GM18508 (cell line): ENCODE measurements around the gene FOXO3.

ENCODE experiments used
- ATAC-seq: cut with Tn5 transposase; IDR thresholded peaks from one replicate; pipeline ENCODE4 v1.9.1; 2021; ENCODE audit warnings: moderate number of reproducible peaks; ENCODE audit not compliant: insufficient read depth, unreplicated experiment

Gene FOXO3

DNA sequence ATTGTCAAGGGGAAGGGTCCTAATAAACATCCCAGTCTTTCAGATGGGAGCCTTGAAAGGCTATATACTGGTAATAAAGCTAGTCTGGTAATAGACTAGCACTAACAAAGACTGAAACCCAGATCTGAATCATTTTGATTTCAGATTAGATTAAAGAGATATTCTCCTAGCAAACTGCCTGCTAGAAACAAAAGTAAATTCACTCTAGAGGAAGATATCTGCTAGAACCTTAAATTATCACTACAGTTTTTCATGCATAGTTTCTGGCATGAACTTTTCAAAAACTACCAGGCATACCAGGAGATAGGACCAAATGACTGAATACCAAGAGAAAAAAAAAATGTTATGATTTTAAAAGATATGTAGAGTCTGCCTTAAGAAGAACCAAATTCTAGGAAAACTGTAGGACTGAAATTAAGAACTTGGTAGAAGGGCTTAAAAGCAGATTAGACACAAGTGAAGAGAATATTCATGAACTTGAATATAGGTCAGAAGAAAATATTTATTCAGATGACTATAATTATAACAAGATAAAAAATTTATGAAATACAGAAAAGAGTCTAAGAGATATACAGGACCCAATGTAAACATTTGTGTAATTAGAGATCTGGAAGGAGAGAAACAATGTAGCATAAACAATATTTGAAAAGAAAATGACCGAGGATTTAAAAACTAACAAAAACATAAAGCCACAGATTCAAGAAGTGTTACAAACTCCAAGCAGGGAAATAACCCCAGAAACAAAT, 141.6 kb downstream of the FOXO3 start:
- no peak for ATAC-seq

- no peak for ATAC-seq
Observed at GRCh38 chr6:108706649-108707048, 145.9 kb downstream of the FOXO3 start.

DNA sequence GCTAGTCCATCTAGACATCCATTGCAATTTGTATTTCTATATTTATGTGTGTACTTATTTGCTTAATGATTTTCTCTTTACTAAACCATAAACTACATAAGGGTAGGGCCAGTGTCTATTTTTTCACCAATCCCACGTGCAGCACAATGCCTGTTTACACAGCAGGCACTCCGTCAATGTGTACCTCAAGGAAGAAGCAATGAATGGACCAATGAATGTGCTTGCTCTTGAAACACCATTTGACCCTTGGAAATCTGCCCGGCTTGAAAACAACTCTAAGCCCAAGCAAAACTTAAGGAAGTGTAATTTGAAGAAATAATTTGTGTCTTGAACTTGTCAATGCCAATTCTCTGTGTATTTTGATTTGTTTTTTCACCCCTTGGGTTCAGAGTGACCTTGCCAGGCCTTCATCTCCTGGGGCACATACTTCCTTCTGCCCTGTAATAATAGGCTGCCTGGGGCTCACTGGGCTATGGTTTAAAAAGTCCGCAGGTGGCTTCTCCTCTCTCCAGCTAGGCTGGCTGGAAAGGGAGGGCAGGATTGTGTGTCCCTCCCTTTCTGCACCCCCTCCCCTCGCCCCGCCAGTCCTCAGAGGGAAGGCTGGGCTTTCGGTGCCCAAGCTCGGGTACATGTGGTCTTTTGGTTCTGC, 146.7 kb downstream of the FOXO3 start:
- ATAC-seq, result no peak

- ATAC-seq, result no peak
Observed at GRCh38 chr6:108710030-108710429, 149.3 kb downstream of the FOXO3 start.

DNA sequence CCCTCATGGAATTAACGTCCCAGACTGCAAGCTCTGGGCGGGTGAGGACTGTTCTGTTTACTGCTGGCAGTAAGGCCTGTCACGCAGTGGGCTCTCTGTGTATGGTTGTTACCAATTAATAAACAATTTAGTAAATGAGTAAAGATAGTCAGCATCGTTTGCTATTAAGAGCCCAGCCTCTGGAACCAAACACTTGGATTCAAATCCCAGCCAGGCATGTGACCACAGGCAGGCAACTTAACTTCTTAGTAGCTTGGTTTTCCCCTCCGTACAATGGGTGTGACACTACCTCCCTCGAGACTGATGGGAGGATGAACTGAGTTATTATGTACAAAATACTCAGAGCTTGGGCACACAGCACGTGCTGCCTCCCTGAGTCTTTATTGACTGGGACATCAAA, 149.8 kb downstream of the FOXO3 start:
- ATAC-seq, result no peak

DNA sequence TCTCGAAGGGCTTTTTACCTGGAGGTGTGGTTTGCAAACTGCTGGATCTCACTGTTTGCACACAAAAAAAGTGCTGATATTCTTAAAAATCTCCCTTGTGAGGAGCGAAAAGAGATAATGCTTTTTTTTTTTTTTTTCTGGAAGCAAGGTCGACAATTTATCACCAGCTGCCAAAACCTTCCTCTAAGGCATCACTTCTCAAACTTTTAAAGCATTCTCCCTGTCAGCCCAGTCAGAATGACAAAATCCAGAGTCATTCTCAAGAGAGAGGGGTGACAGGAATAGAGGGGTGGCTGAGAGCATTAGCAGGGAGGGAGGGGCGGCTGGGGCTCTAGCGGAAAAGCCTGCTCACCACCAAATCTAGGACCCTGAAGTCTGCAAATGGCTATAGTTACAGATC, 150.4 kb downstream of the FOXO3 start:
- ATAC-seq, result no peak

- no peak for ATAC-seq
Observed at GRCh38 chr6:108711826-108712225, 151.1 kb downstream of the FOXO3 start.

DNA sequence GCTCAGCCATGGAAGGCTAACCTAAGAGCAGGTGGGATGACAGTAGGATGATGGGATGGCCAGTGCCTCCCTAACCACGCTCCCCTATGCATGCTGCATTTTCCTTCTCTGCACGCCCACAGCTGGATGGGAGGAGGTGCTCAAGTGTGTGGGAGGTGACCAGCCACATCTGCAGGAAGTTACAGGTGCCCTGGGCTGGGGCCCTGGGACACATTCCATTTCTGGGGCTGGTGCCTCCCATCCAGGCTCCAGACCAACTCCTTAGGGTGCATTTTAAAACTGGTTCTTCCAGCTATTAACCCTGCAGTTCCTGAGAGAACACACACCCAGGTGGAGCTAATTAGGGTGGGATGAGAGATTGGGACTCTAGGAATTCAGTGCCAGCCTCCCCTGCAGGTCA, 152.2 kb downstream of the FOXO3 start:
- ATAC-seq, result no peak

- ATAC-seq, result no peak
Observed at GRCh38 chr6:108714101-108714765, 153.5 kb downstream of the FOXO3 start.

- ATAC-seq, result no peak
Observed at GRCh38 chr6:108714766-108715414, 154.2 kb downstream of the FOXO3 start.

- ATAC-seq, result no peak
Observed at GRCh38 chr6:108715832-108716231, 155.1 kb downstream of the FOXO3 start.

DNA sequence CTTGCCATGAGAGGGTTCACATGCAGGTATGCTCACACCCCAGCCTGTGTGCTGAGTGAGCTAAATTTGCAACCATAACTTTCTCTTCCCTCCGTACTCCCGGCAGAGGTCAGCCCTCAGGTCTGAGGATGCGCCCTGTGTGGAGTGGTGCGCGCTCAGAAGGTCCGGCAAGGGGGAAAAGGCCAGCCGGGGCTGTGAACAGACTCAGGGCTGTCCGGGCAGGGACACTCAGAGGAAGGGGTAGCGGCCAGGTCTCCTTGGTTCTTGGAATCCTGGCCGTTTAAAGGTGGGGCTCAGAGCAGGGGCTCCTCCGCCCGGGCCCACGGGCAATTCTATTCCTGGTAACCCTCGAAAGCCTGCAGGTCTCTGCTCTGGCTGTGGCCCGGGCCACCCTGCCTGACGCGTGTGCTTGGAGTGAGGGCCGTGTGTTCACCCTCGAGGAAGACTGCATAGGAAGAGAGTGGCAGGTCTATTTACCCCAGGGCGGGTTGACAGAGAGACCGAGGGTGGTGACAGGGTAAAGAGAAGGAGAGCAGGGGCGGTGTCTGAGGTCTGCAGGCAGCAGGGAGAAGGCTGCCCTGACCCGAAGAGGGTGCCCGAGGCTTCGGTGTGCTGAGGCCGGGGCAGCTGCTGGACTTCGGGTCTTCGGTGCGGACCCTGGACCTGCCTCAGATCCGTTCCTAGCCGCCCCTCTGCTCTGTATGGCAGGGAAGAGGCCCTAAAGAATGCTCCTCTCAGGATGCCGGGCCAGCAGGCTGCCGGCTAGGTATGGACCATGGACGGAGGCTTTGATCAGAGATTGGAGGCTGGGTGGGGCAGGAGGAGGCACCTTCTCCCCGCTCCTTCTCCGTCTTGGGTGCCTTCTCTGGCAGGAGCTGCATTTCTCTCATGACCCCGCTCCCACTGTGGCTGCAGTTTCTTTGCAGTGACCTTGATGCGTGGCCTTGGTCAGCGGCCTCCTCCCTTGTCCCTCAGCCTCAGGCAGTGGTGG, 156.4 kb downstream of the FOXO3 start:
- no peak for ATAC-seq

DNA sequence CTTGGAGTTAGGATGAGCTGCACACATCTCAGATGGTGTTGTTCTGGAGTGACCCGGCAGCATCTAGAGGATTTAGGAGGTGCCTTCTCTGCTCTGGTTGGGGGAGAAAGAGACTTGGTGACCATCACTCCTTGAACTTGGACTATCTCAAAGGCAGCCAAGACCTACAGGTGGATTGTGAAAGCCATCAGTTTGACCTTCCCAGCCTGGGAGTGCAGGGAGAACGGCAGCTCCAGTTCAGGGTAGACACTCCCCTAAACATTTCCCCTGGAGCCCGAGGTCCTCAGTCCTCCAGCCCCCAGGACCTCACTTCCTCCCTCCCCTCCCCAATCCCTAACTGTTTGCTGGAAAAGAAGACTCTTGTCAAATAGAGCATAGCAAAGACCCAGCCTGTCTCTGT, 158.8 kb downstream of the FOXO3 start:
- no peak for ATAC-seq

DNA sequence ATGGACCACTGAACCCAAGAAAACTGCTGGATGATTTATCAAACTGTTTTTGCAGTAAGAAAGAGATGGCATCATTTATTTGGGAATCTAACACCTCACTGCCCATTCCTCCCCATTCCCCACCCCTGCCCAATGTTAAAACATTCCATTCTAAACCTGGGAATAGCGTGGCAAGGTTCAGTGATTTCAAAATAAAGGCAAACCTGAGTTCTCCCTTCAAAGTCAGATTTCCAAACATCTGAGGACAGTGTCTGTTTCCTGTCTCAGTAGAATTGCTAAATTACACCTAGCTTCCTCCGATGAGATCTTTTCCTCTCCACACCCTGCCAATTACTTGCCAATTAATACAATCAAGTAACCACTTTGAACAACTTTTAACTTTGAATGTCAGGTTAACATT, 160.1 kb downstream of the FOXO3 start:
- no peak for ATAC-seq

DNA sequence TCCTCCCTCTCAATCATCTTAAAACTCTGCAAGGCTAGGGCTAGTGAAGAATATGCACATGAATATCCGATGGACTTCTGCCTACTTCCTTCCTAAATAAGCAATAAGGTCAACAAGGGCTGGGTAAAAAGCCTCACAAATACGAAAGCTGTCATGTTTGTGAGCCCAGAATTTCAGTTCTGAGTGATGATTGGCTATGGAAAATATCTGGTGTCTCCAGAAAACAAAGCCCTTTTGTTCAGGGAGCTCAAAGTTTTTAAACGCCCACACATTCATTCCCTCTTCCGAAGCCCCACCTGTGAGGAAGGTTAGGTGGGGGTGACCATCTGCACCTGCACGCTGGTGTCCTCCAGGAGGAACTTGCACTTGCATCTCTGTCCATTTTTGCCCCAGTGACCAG, 160.6 kb downstream of the FOXO3 start:
- no peak for ATAC-seq

DNA sequence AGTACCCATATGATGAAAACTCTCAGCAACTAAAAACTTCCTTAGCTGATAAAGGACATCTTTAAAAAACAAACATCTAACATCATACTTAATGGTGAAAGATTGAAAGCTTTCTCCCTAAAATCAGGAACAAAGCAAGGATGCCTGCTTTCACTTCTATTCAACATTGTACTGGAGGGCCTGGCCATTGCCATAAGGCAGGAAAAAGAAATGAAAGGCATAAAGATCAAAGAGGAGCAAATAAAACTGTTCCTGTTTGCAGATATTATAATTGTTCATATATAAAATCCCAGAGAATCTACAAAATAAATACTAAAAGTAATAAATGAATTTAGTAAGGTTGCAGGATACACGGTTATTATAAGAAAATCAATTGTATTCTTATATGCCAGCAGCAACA, 162.9 kb downstream of the FOXO3 start:
- ATAC-seq, result no peak

DNA sequence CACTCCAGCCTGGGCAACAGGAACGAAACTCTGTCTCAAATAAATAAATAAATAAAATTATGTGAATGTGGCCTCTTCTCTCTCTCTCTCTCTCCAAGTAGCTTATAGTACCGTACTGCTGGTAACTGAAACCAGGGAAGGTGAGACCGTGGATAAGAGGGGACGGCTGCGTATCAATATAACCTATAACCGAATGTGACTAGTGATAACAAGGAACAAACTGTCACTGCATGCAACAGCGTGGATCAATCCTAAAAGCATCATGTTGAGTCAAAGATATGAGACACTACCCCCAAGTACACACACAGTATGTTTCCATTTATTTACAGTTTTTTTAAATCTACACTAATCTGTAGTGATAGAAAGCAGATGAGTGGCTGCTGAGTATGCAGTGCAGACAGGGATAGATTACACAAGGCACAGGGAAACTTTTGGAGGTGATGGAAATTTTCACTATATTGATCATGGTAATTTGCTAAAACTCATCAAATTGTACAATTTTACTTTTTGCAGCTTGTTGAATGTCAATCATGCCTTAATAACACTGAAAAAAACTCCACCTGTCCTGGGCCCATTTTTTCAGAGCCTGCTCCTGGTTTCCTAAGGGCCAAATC, 166.1 kb downstream of the FOXO3 start:
- ATAC-seq, result no peak

DNA sequence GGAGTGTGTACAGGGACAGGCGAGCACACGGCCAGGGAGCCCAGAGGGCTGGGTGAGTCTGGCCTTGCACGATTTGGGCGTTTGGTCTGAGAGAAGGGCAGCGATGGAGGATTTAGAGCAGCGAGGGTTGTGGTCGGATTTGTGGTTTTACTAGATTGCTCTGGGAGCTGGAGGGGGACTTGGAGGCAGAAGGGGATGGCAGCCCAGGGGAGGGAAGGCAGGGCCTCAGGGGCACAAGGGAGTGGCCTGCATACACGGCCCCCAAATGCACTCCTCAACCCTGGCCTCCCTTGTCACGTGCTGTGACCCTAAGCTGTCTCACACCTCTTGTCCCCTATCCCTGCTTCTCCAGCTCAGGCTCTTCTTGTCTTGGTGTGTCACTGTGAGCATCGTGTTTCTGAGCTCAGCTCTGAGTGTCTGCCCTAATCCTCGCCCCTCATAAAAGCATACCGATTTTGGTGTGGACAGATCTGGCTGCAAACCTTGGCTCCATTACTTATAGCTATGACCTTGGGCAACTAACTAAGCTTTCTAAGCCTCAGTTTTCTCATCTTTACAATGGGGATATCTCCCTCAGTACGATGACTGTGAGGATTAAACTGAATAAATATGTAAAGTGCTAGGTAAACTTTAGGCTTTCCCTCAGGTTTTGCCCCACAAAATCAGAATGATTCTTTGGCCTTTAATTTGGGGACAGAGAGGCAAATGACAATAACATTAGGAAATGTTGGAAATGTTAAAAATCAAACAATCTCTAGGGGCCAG, 167.4 kb downstream of the FOXO3 start:
- ATAC-seq, result no peak

GRCh38 chr6:108728826-108729225, 168.1 kb downstream of the FOXO3 start:
- ATAC-seq, result no peak
